Measurements from ENCODE around the gene EBP.
"Not testable (repeated sequence)": the region's sequence is repeated elsewhere in the genome, so short reads cannot be mapped to it uniquely, and the experiment has no call there.

The EBP gene

GRCh38 chrX:48496660-48497059, 24.9 kb upstream of the EBP start:
- no peak for DNase-seq

GRCh38 chrX:48497871-48498270, 23.7 kb upstream of the EBP start:
- no peak for DNase-seq

DNA sequence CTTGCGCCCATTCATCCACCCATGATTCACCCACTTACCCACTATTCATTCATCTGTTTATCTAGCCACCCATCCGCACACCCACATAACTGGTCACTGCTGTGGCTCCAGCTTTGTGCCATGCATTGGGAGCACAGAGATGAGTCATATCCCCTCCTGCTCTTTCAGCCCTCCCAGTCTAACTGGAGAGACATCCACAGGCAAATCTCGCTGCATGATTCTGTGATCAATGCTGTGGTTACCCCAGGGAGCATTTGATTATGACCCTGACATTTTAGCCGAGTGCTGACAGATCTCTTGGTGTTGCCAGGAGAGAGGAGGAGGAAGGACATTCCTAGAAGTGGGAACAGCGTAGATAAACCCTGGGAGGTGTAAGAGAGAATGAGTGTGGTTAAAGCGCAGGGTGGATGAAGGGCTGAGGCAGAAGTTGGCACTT, 23.2 kb upstream of the EBP start:
- DNase-seq, result peak; percentile 52

- no peak for DNase-seq
Measured at GRCh38 chrX:48504261-48504660, 17.3 kb upstream of the EBP start.

DNA sequence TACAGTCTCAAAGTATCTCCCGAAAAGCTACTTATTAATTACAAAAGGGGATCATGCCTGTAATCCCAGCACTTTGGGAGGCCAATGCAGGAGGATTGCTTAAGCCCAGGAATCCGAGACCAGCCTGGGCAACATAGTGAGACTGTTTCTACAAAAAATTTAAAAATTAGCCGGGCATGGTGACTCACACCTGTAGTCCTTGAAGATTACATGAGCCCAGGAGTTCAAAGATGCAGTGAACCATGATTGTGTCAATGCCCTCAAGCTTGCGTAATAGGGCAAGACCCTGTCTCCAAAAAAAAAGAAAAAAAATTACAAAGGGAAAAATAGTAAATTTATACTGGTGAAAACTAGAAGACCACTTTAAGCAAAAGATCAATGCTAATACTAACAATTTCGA, 16.1 kb upstream of the EBP start:
- DNase-seq, result no peak

- no peak for DNase-seq
Measured at GRCh38 chrX:48507246-48507645, 14.4 kb upstream of the EBP start.

GRCh38 chrX:48508400-48509244, 13.0 kb upstream of the EBP start, which contains the start of gene PORCN:
Gene PORCN, plus strand, starts transcription at chrX:48508992. Its CDS starts 829 bp downstream, at chrX:48509821.
- DNase-seq, result peak; percentile 2 to 47

DNA sequence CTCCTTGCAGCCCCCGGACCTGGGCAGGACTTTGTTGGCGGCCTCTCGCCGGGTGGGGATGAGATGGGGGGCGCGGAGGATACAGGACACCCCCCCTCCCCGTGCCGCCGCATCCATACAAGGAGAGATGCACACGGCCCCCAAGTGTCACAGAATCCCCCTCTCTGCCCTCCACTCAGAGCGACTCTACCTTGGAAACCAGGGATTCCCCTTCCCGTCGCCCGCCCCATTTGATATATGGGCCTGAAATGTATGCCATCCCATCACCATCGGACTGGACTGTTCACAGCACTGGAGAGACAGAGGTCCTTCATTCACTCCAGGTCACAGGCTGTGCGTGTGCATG, 12.4 kb upstream of the EBP start:
- no peak for DNase-seq

DNA sequence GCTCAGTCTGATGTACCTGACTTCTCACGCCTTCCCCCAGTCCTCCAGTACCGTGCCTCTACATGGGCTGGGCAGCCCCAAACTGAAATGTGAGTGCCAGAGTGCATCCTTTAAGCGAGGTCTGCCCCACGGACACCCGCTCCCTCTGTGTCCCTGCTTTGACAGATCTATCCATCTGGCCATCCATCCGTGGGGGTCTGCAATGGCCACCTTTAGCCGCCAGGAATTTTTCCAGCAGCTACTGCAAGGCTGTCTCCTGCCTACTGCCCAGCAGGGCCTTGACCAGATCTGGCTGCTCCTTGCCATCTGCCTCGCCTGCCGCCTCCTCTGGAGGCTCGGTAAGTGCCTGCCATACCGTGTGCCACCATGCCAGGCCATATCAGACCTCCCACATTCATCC, 12.0 kb upstream of the EBP start:
- no peak for DNase-seq

DNA sequence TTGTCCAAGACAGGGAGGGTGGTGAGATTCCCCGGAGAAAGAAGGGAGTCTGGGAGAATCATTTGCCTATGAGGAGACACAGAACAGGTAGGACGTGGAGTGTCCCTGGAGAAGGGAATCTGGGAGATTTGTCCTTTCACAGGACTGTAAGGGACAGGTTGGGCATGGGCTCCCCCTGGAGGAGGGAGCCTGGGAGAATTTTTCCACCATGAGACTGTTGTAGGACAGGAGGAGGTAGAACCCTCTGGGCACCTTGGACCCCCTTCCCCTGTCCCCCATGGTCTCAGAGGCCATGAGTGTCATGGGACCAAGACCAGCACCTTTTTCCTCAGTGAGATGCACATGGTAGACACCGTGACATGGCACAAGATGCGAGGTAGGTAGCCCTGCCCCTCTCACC, 10.0 kb upstream of the EBP start:
- no peak for DNase-seq

- DNase-seq, result no peak
Measured at GRCh38 chrX:48512371-48512935, 9.2 kb upstream of the EBP start.

GRCh38 chrX:48513670-48514069, 7.9 kb upstream of the EBP start:
- no peak for DNase-seq

DNA sequence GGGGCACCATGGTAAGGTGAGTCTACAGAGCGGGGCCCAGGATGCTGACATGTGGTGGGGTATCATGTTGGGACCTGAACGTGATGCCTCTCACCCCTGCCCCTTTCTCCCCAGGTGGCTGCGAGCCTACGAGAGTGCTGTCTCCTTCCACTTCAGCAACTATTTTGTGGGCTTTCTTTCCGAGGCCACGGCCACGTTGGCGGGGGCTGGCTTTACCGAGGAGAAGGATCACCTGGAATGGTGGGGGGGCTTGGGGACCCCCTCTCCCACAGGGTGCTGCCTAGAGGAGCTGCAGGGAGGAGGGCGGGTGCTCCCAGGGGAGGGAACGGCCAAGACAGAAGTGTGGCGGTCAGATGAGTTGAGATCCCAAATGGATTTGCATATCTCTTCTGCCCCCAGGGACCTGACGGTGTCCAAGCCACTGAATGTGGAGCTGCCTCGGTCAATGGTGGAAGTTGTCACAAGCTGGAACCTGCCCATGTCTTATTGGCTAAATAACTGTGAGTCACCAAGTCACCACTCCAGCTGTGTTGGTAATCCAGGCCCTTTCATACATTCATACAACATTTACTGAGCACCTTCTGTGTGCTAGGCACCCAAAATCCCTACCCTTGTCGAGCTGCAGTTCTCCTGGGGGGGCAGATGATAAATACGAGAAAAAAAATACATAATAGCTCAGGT, 7.3 kb upstream of the EBP start:
- DNase-seq, result no peak

DNA sequence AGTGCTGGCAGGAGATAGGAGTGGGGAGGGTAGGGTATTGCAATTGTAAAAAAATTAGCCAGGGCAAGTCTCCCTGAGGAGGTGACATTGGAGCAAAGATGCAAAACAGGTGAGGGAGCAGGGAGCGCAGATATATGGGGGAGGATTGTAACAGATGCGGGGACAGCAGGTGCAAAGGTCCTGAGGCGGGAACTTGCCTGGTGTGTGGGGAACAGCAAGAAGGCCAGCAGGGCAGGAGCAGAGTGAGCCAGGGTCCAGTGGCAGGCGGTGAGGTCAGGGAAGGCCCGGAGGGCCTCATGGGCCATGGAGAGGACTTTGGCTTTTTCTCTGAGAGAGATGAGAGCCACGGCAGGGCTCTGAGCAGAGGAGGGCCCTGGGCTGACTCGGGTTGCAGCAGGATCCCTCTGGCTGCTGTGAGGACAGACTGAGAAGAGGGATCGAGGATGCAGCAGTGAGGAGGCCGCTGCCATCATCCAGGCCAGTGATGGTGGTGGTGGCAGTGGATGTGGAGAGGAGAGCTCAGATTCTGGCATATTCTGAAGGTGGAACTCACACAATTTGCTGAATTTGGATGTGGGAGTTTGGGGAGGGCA, 6.6 kb upstream of the EBP start:
- no peak for DNase-seq

- no peak for DNase-seq
Measured at GRCh38 chrX:48515842-48516241, 5.8 kb upstream of the EBP start.

DNA sequence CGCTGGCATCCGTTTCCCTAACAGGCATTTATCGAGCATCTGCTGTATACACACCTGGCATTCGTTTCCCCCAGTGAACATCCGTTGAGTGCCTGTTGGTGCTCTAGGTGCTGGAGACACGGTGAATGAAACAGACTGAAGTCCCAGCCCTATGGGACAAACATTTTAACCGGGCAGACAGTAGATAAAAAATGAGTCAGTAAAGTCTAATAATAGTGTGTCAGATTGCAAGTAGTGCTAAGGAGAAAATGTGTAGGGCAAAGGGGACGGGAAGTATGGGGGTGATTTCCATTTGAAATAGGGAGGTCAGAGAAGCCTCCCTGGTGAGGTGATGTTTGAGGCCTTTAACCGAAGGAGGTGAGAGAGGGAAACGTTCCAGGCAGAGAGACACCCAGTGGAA, 5.3 kb upstream of the EBP start:
- DNase-seq, result no peak

DNA sequence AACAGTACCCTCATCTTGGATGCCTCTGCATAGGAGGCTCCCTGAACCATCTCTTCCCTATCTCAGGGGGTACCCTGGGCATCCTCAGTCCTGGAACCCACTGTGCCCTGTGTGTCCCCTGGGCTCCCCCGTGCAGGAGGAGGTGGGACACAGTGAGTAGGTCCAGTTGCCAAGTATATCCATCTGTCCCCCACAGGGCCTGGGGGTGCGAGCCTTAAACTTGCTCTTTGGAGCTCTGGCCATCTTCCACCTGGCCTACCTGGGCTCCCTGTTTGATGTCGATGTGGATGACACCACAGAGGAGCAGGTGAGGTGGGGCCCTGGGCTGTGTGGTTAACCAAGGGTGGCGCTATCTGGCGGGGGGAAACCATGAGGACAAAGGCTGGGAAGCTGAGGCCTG, 4.6 kb upstream of the EBP start:
- DNase-seq, result no peak

GRCh38 chrX:48519481-48519880, 2.1 kb upstream of the EBP start:
- not testable (repeated sequence) for DNase-seq

GRCh38 chrX:48520455-48520854, 1.2 kb upstream of the EBP start:
- no peak for DNase-seq

DNA sequence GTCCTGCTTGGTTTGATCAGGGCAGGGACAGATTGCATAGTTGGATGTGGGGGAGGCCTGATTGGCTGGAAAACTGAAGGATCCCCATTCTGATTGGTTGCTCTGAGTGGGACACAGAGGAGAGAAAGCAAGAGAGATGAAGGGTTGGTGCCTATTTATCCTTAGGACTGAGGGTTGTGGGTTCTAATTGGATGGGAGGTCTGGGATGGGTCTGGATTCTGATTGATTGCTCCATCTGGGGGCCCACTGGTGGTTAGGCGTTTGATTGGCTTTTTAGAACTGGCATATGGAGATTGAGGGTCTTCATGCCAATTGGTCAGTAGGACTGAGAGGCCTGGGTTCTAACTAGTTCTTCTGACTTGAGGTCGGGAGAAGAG, 644 bp upstream of the EBP start:
- DNase-seq, result no peak

- DNase-seq, result no peak
Measured at GRCh38 chrX:48522291-48522690, 683 bp downstream of the EBP start.

DNA sequence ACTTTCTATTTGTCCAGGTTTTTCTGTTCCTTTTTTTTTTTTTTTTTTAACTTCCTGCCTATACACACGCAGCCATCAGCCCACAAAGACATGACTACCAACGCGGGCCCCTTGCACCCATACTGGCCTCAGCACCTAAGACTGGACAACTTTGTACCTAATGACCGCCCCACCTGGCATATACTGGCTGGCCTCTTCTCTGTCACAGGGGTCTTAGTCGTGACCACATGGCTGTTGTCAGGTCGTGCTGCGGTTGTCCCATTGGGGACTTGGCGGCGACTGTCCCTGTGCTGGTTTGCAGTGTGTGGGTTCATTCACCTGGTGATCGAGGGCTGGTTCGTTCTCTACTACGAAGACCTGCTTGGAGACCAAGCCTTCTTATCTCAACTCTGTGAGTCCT, 2.1 kb downstream of the EBP start:
- no peak for DNase-seq

DNA sequence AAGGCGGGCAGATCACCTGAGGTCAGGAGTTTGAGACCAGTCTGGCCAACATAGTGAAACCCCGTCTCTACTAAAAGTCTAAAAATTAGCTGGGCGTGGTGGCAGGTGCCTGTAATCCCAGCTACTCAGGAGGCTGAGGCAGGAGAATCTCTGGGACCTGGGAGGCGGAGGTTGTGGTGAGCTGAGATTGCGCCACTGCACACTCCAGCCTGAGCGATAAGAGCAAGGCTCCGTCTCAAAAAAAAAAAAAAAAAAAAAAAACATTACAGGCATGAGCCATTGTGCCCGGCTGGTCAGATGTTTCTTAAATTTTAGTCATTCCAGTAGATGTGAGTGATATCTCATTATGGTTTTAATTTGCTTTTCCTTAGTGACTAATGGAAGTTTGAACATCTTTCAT, 4.2 kb downstream of the EBP start:
- not testable (repeated sequence) for DNase-seq

- DNase-seq, result no peak
Measured at GRCh38 chrX:48530736-48531135, 9.1 kb downstream of the EBP start.

All from SW 1271 (cell line).